ENCODE data around the gene STK32A. TPM values are rescaled to one million over a fixed set of nuclear protein-coding genes. Genes with fewer than 3 reads are reported as not detected.

Gene STK32A
- total RNA-seq, 1 experiment from 2014 or later, result 1.3 TPM

DNA sequence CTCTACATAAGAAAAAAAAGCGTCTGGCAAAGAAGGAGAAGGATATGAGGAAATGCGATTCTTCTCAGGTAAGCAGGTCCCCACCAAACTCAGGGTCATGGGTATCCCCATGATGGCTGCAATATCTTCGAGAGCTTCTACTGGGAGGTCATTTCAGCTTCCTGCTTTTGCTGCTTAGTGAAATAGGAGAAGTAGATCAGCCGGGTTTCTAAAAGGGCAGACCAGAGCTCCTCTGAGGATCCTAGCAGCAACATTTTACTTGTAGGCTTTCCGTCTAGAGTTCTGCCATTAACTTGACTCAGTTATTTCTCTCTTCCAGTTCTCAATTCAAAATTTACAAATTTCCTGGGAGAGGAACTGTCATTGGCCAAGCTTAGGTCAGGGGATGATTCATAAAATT is 140.3 kb downstream of the STK32A start:
- DNase-seq, result no peak
- Histone ChIP-seq H3K79me2 (ENCODE audit: insufficient read depth, low read length) (no peaks in the 10 kb centered on the region), H3K9ac (ENCODE audit: extremely low read depth, insufficient read length, low read length) (no peak overlapping the region), H3K18ac (ENCODE audit: insufficient read length, low read depth, low read length) (no peak overlapping the region), H3K56ac (ENCODE audit: insufficient read length, low read depth, low read length) (no peak overlapping the region), H3K14ac (ENCODE audit: insufficient read depth, low read length) (no peak overlapping the region), H2BK12ac (ENCODE audit: insufficient read length, low read depth, low read length) (no peak overlapping the region), H3T11ph (ENCODE audit: low read length) (no peak overlapping the region), H4K20me1 (ENCODE audit: control insufficient read depth, insufficient read depth, insufficient read length) (no peaks in the 10 kb centered on the region), H2AK5ac (ENCODE audit: insufficient read length, low read length) (no peak overlapping the region), H3K4me2 (ENCODE audit: insufficient read depth, insufficient read length, low read length) (no peak overlapping the region), H3K23me2 (ENCODE audit: insufficient read length, low read depth, low read length, poor library complexity, severe bottlenecking) (no peaks in the 10 kb centered on the region), H4K91ac (ENCODE audit: insufficient read length, low read depth, low read length) (no peak overlapping the region), H4K5ac (ENCODE audit: insufficient read length, low read depth, low read length) (no peak overlapping the region), H3K23ac (ENCODE audit: insufficient read length, low read depth, low read length) (no peak overlapping the region), H3K4me1 (ENCODE audit: insufficient read depth, low read length) (no peaks in the 10 kb centered on the region), H3K9me3 (ENCODE audit: control insufficient read depth, low read depth, low read length) (no peaks in the 10 kb centered on the region), H3K27ac (ENCODE audit: insufficient read length, low read depth, low read length) (no peak overlapping the region), H2AFZ (ENCODE audit: low read length) (no peak overlapping the region), H4K8ac (replicated peaks; ENCODE audit: insufficient read length, low read depth, low read length) (no peak overlapping the region), H2BK20ac (ENCODE audit: low read depth, low read length, poor library complexity, severe bottlenecking) (no peak overlapping the region), H3K27me3 (ENCODE audit: insufficient read depth, low read length) (no peaks in the 10 kb centered on the region), H3K79me1 (ENCODE audit: insufficient read depth, low read depth, low read length, poor library complexity, severe bottlenecking) (no peaks in the 10 kb centered on the region), H3K4ac (ENCODE audit: low read depth, low read length) (no peak overlapping the region), H2BK5ac (ENCODE audit: insufficient read length, low read length) (no peak overlapping the region), H2BK15ac (ENCODE audit: low read depth, low read length) (no peak overlapping the region), H2BK120ac (ENCODE audit: low read depth, low read length, poor library complexity, severe bottlenecking) (no peak overlapping the region)
- H3K9me3 Mint-ChIP-seq, result peaks cover 12 to 17% of the 10 kb centered on the region in 2 experiments
- peaks cover 6 to 19% (median 7%) of the 10 kb centered on the region in 3 experiments for H3K36me3 Mint-ChIP-seq (ENCODE audit: insufficient read depth in 1 of 3, low read depth in 3 of 3)
- no peaks in the 10 kb centered on the region for H3K27me3 Mint-ChIP-seq (ENCODE audit: low read depth)
- H3K4me1 Mint-ChIP-seq, result peaks cover 1 to 5% of the 10 kb centered on the region in 2 experiments; a peak in 3 of 4 replicates
- WGBS (ENCODE audit: extremely low coverage, insufficient read length, low lambda C conversion rate), result no CpG with 5 or more reads among the region's 5 CpGs
- no peak overlapping the region for H3K4me3 Mint-ChIP-seq
- H3K27ac Mint-ChIP-seq, result no peak overlapping the region
- TF ChIP-seq CTCF (conservative IDR thresholded peaks at IDR 0.05), result no peak

Measured in H9 (cell line).